HCEC 1CT (cell line): ENCODE data around the gene TEK.
"Not testable (repeated sequence)": the region's sequence is repeated elsewhere in the genome, so short reads cannot be mapped to it uniquely, and the experiment has no call there.

Source experiments
- DNase-seq: peaks from one replicate; pipeline ENCODE4 v3.0.0-alpha.2; 2017

The TEK gene

GRCh38 chr9:27108981-27109541, at the start of gene TEK:
TEK (plus strand) TSS chr9:27109225; CDS start chr9:27109591, 366 bp downstream.
- DNase-seq: no peak

- DNase-seq: no peak
Measured at GRCh38 chr9:27059412-27059811, 49.6 kb upstream of the TEK start.

GRCh38 chr9:27059907-27060306, 49.1 kb upstream of the TEK start:
- no peak for DNase-seq

- no peak for DNase-seq
Measured at GRCh38 chr9:27065288-27065687, 43.7 kb upstream of the TEK start.

- no peak for DNase-seq
Measured at GRCh38 chr9:27073841-27074728, 34.9 kb upstream of the TEK start.

- DNase-seq: no peak
Measured at GRCh38 chr9:27078685-27079084, 30.3 kb upstream of the TEK start.

GRCh38 chr9:27085456-27085855, 23.6 kb upstream of the TEK start:
- DNase-seq: no peak

GRCh38 chr9:27086818-27087680, 22.0 kb upstream of the TEK start:
- DNase-seq: peak; percentile 80

- DNase-seq: peak; percentile 82
Measured at GRCh38 chr9:27088981-27089380, 20.0 kb upstream of the TEK start.

- no peak for DNase-seq
Measured at GRCh38 chr9:27089706-27090105, 19.3 kb upstream of the TEK start.

- DNase-seq: peak; percentile 23
Measured at GRCh38 chr9:27090231-27090630, 18.8 kb upstream of the TEK start.

GRCh38 chr9:27090711-27091110, 18.3 kb upstream of the TEK start:
- DNase-seq: no peak

GRCh38 chr9:27092496-27092895, 16.5 kb upstream of the TEK start:
- DNase-seq: not testable (repeated sequence)

- not testable (repeated sequence) for DNase-seq
Measured at GRCh38 chr9:27093384-27094067, 15.5 kb upstream of the TEK start.

GRCh38 chr9:27094640-27095298, 14.3 kb upstream of the TEK start:
- peak; percentile 76 for DNase-seq

GRCh38 chr9:27107241-27107640, 1.8 kb upstream of the TEK start:
- no peak for DNase-seq

GRCh38 chr9:27109621-27110020, 596 bp downstream of the TEK start:
- no peak for DNase-seq

GRCh38 chr9:27110181-27110580, 1.2 kb downstream of the TEK start:
- no peak for DNase-seq

- DNase-seq: no peak
Measured at GRCh38 chr9:27112235-27112634, 3.2 kb downstream of the TEK start.

- no peak for DNase-seq
Measured at GRCh38 chr9:27117489-27118135, 8.6 kb downstream of the TEK start.

- DNase-seq: peak; percentile 64
Measured at GRCh38 chr9:27118916-27119315, 9.9 kb downstream of the TEK start.

GRCh38 chr9:27124151-27124550, 15.1 kb downstream of the TEK start:
- peak; percentile 74 for DNase-seq
